ENCODE results near the gene KEL.

The KEL gene

GRCh38 chr7:142910031-142910433, 52.1 kb downstream of the KEL start:
- in situ Hi-C loops (cut with HindIII; ENCODE audit: low pct_ligation_motif_present, low pct_unique_long_range_greater_than_20kb, low sequenced_read_pairs): no loop called here
- DNase-seq: no peak

DNA sequence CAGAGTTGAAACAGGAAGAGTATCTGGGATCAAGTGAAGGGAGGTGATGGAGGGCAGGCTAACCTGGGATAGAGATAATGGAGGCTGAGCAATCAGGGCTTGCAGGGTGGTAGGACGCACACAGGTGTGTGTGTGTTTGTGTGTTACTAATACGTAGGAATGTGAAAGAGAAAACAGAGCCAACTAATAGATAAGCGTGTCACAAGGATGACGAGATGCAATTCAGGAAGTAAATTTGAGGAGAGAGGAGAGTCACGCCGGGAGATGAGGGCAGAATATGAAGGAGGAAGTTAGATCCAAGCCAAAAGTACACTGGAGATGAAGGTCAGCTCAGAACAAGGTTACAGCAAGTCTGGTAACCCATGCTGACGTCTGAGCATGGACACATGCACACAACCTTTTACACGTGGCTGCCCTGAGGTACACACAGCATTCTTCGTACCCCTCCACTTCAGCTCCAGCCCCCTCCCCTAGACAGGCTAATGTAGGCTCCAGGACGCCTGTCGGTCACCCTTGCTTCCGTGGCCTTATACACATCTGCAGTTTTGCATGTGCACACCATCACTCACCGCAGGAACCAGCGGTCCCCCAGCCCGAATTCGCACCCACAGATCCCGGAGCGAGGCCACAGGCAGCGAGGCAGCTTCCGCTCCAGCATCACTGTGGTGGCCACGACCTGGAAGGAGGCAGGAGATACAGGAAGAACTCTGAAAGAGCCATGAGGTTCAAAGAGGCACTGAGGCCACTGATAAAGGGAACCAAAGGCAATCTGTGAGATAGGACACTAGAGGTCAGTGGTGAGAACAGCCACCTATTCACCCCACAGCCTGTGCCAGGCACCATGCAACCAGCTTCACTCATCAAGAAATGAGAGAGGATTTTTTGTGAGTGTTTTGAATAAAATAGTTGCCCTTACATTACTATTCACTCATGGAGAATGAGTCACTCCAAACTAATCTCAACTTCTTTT, 53.0 kb downstream of the KEL start:
- DNase-seq: peak; percentile 45

DNA sequence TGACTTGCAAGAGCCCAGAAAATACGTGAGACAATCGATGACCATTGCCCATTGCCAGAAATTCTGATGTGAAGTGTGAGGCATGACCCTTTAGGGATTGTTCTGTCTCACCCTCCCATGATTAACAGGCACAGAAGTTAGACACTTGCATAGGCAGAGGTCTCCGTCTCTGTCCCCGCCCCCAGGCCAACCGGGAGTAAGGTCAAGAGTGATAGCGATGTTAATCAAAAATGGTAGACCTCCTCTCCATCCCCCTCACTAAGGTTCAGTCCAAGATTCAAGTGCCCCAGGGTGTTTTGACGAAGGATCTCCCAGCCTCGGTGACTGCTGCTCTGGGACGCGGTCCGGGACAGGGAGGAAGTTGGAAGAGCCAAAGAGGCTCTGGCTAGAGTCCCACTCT, 53.9 kb downstream of the KEL start:
- no peak for DNase-seq
- in situ Hi-C loops (cut with HindIII; ENCODE audit: low pct_ligation_motif_present, low pct_unique_long_range_greater_than_20kb, low sequenced_read_pairs): no loop called here

More for the DNA sequence above, 53.0 kb downstream of the KEL start:
- in situ Hi-C loops (cut with HindIII; ENCODE audit: low pct_ligation_motif_present, low pct_unique_long_range_greater_than_20kb, low sequenced_read_pairs): no loop called here

DNA sequence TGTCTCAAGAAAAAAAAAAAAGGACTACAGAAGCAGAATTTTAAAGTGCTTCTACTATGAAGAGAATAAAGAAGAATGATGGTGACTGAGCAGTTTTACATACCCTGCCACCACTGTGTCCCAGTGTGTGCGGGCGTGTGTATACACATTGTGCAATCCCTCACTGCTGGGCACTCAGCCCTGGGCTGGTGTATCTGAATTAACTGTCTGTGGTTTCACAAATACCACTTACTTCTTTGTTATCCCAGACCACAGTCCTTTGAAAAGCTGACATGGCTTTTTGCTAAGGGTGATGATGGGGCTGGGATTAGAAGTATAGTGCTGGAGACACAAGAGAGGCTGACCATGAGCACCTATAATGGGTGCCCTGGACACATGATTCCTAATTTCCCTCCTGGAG, 55.5 kb downstream of the KEL start:
- DNase-seq: no peak
- in situ Hi-C loops (cut with HindIII; ENCODE audit: low pct_ligation_motif_present, low pct_unique_long_range_greater_than_20kb, low sequenced_read_pairs): no loop called here

DNA sequence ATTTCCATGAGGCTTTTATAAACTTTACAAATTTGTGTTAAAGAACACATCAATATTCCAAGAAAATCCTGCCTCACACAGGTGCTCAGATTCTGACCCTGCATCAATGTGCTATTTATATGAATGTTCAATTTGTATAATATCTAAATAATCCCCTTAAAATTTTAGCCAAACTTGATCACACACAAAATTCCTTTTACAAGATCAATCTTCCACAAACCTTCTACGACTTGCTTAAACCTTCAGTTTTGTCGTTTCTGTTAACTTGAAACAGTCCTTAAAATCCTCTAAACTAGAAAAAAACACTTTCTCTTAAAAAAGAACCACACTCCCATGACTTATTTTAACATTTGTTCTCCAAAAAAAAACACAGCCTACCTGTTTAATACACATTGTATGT, 56.4 kb downstream of the KEL start:
- in situ Hi-C loops (cut with HindIII; ENCODE audit: low pct_ligation_motif_present, low pct_unique_long_range_greater_than_20kb, low sequenced_read_pairs): no loop called here
- no peak for DNase-seq

DNA sequence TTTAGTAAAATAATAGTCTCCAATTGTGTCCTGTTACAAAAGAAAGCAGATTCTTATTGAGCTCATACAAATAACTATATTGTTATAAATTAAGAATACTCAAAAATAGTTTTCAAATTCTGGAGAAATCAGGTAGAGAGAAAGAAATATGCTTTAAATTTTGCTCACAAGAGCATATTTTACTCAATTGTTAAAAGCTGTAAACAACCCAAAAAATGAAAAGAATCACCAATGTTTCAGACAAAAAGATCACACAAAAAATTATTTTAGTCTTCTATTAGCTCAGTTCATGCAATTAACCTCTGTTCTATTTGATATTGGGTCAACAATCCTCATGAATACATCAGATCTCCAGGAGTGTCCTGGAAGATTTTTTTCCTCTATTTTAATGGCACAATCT, 58.0 kb downstream of the KEL start:
- DNase-seq: no peak
- in situ Hi-C loops (cut with HindIII; ENCODE audit: low pct_ligation_motif_present, low pct_unique_long_range_greater_than_20kb, low sequenced_read_pairs): no loop called here

GRCh38 chr7:142901426-142902259, 60.5 kb downstream of the KEL start:
- DNase-seq: no peak

DNA sequence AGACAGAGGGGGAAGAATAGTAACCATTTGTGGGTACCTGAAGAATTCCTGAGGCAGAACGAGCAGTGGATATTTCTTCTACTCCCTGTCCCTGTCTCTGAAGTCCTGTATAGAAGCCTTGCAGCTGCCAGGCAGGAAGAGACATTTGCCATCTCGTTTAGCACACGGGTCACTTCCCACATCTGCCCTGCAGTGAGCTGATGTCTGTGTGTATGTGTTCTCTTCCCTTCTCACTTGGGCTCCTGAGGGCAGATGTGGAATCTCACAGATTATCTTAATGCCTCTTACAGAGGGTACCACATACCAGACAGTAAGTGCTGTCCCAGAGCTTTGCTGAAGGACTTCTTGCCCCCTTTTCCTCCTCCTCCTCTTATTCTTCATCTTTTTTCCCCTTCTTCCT, 62.5 kb downstream of the KEL start:
- in situ Hi-C loops (cut with HindIII; ENCODE audit: low pct_ligation_motif_present, low pct_unique_long_range_greater_than_20kb, low sequenced_read_pairs): no loop called here

More at GRCh38 chr7:142901426-142902259, 60.5 kb downstream of the KEL start:
- in situ Hi-C loops (cut with HindIII; ENCODE audit: low pct_ligation_motif_present, low pct_unique_long_range_greater_than_20kb, low sequenced_read_pairs): no loop called here

GRCh38 chr7:142898377-142899170, 63.6 kb downstream of the KEL start:
- in situ Hi-C loops (cut with HindIII; ENCODE audit: low pct_ligation_motif_present, low pct_unique_long_range_greater_than_20kb, low sequenced_read_pairs): no loop called here
- no peak for DNase-seq

More for the DNA sequence above, 62.5 kb downstream of the KEL start:
- DNase-seq: no peak

GRCh38 chr7:142897691-142898090, 64.5 kb downstream of the KEL start:
- in situ Hi-C loops (cut with HindIII; ENCODE audit: low pct_ligation_motif_present, low pct_unique_long_range_greater_than_20kb, low sequenced_read_pairs): no loop called here
- DNase-seq: no peak

GRCh38 chr7:142896741-142897379, 65.3 kb downstream of the KEL start:
- DNase-seq: no peak
- in situ Hi-C loops (cut with HindIII; ENCODE audit: low pct_ligation_motif_present, low pct_unique_long_range_greater_than_20kb, low sequenced_read_pairs): no loop called here

DNA sequence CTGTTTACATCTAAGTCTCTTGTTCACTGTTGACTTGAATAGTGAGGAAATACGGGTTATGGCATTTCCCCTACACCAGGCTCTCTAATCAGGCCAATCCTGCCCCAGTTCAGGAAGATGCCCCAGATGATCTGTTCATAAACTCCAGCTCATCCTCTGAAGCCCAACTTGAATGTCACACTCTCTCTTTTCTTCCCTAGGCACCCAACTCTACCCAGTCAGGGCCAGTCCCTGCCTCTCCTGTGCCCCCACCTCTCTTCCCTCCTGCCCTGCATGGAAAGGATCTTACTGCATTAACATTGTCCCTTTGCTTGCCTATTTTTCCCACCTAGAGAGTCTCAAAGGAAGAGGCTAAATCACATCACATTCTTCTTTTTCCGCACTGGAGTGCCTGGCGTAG, 66.0 kb downstream of the KEL start:
- DNase-seq: no peak
- in situ Hi-C loops (cut with HindIII; ENCODE audit: low pct_ligation_motif_present, low pct_unique_long_range_greater_than_20kb, low sequenced_read_pairs): no loop called here

DNA sequence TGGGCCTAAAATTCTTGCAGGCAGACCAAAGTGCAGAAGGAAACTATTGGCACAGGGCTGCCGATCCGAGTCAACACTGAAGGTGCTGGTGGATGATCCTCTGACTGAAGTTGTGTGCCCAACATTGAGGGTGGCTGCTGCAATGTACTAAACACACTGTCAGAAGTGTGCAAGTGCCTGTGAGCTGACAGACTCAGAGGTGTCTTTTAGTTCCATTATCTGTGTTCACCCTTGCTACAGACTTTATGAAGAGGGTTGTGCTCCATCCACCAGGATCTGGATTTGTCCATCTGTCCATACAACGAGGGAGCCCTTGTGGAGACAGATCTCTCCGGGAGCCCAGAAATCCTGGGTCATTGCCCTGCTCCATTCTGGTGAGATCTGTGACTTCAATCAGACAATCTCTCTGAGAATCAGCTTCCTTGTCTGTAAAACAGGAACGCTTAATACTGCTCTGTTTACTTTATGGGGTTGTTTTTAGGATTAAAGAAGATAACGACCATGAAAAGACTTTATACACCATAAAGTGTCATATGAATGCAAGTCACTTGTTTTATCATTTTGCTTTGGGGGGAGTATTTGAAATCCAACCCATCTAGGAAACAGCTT, 67.1 kb downstream of the KEL start:
- no peak for DNase-seq
- in situ Hi-C loops (cut with HindIII; ENCODE audit: low pct_ligation_motif_present, low pct_unique_long_range_greater_than_20kb, low sequenced_read_pairs): no loop called here

GRCh38 chr7:142894112-142894984, 67.8 kb downstream of the KEL start:
- in situ Hi-C loops (cut with HindIII; ENCODE audit: low pct_ligation_motif_present, low pct_unique_long_range_greater_than_20kb, low sequenced_read_pairs): no loop called here
- no peak for DNase-seq

- in situ Hi-C loops (cut with HindIII; ENCODE audit: low pct_ligation_motif_present, low pct_unique_long_range_greater_than_20kb, low sequenced_read_pairs): no loop called here
- DNase-seq: no peak
These were observed 69.2 kb downstream of the KEL start for GRCh38 chr7:142892951-142893350.

- in situ Hi-C loops (cut with HindIII; ENCODE audit: low pct_ligation_motif_present, low pct_unique_long_range_greater_than_20kb, low sequenced_read_pairs): no loop called here
- no peak for DNase-seq
These were observed 70.6 kb downstream of the KEL start for GRCh38 chr7:142891490-142892082.
